ENCODE measurements around the gene STX1B.
A peak's percentile ranks its signal among the peaks of the same experiment; 100 is the strongest.

The STX1B gene

GRCh38 chr16:30979170-30980022 lies 31.0 kb downstream of the STX1B start:
- no peak for DNase-seq (ENCODE audit: low read depth in 2 of 2)

- no peak for DNase-seq (ENCODE audit: low read depth in 2 of 2)
These were observed 32.9 kb downstream of the STX1B start for GRCh38 chr16:30977502-30977901.

GRCh38 chr16:30976486-30976885 lies 34.0 kb downstream of the STX1B start:
- no peak for DNase-seq (ENCODE audit: low read depth in 2 of 2)

GRCh38 chr16:30974348-30974747 lies 36.1 kb downstream of the STX1B start:
- DNase-seq (ENCODE audit: low read depth in 2 of 2) = no peak

GRCh38 chr16:30972872-30973271 lies 37.6 kb downstream of the STX1B start:
- DNase-seq (ENCODE audit: low read depth in 2 of 2) = no peak

GRCh38 chr16:30971298-30971697 lies 39.1 kb downstream of the STX1B start:
- no peak for DNase-seq (ENCODE audit: low read depth in 2 of 2)

GRCh38 chr16:30969246-30969842 lies 41.1 kb downstream of the STX1B start:
- DNase-seq (ENCODE audit: low read depth in 2 of 2) = no peak

- DNase-seq (ENCODE audit: low read depth in 2 of 2) = no peak
These were observed 42.6 kb downstream of the STX1B start for GRCh38 chr16:30967795-30968194.

GRCh38 chr16:30966033-30966619 lies 44.3 kb downstream of the STX1B start:
- DNase-seq (ENCODE audit: low read depth in 2 of 2) = no peak

GRCh38 chr16:30965436-30965835 lies 45.0 kb downstream of the STX1B start:
- DNase-seq (ENCODE audit: low read depth in 2 of 2) = no peak

- DNase-seq (ENCODE audit: low read depth in 2 of 2) = no peak
These were observed 45.7 kb downstream of the STX1B start for GRCh38 chr16:30964574-30965226.

- no peak for DNase-seq (ENCODE audit: low read depth in 2 of 2)
These were observed 46.4 kb downstream of the STX1B start for GRCh38 chr16:30963925-30964511.

GRCh38 chr16:30961384-30961783 lies 49.1 kb downstream of the STX1B start:
- no peak for DNase-seq (ENCODE audit: low read depth in 2 of 2)

GRCh38 chr16:30958175-30959079 lies 52.0 kb downstream of the STX1B start:
- peak in 1 of 2 donors; percentile 26 for DNase-seq (ENCODE audit: low read depth in 2 of 2)

- DNase-seq (ENCODE audit: low read depth in 2 of 2) = peak; percentile 96 to 98
These were observed 52.8 kb downstream of the STX1B start, which contains the start of gene SETD1A for GRCh38 chr16:30957456-30958174. SETD1A (plus strand) TSS chr16:30957754; CDS start chr16:30958732, 978 bp downstream.

- DNase-seq (ENCODE audit: low read depth in 2 of 2) = peak; percentile 91 to 93
These were observed 53.6 kb downstream of the STX1B start for GRCh38 chr16:30956601-30957455.

GRCh38 chr16:30954993-30955392 lies 55.4 kb downstream of the STX1B start:
- DNase-seq (ENCODE audit: low read depth in 2 of 2) = no peak

GRCh38 chr16:30953511-30954124 lies 56.8 kb downstream of the STX1B start:
- peak; percentile 43 to 48 for DNase-seq (ENCODE audit: low read depth in 2 of 2)

- no peak for DNase-seq (ENCODE audit: low read depth in 2 of 2)
These were observed 57.3 kb downstream of the STX1B start for GRCh38 chr16:30953111-30953510.

Measured in activated CD4-positive, alpha-beta T cell treated with anti-CD3 and anti-CD28 coated beads for 24 hours (primary cell).